OCI-LY1 (cell line): ENCODE results near the gene GIGYF1.

Source experiments
- H2AFZ ChIP-seq: fragments of 200-600 bp; sonication (generic), shearing (Covaris generic); 2 replicates; pipeline ENCODE4 v1.6.0; 2014; ENCODE audit warnings: antibody characterized with exemption, mild to moderate bottlenecking, low read length
- H3F3A ChIP-seq: fragments of 200-600 bp; sonication (generic), shearing (Covaris generic); 2 replicates; pipeline ENCODE4 v1.6.0; 2014; ENCODE audit warnings: mild to moderate bottlenecking, antibody characterized with exemption, low read length, moderate library complexity; ENCODE audit not compliant: insufficient read depth
- H3K27ac ChIP-seq: fragments of 200-600 bp; sonication (generic); 2 replicates; pipeline ENCODE4 v1.5.1; 2014; ENCODE audit warnings: low read length, mixed run types, mild to moderate bottlenecking, low read depth; ENCODE audit not compliant: poor library complexity, severe bottlenecking
- H3K27me3 ChIP-seq: fragments of 200-600 bp; sonication (generic); 2 replicates; pipeline ENCODE4 v1.6.0; 2014; ENCODE audit warnings: antibody characterized with exemption, mild to moderate bottlenecking, low read length, moderate library complexity; ENCODE audit not compliant: insufficient read depth
- H3K36me3 ChIP-seq: fragments of 200-600 bp; sonication (generic); 2 replicates; pipeline ENCODE4 v1.6.1; 2014; ENCODE audit warnings: mild to moderate bottlenecking, antibody characterized with exemption, low read length, moderate library complexity, mixed read lengths; ENCODE audit not compliant: insufficient read depth
- H3K4me1 ChIP-seq: fragments of 200-600 bp; sonication (generic); 2 replicates; pipeline ENCODE4 v1.5.1; 2014; ENCODE audit warnings: mild to moderate bottlenecking, low read length, moderate library complexity; ENCODE audit not compliant: insufficient read depth, severe bottlenecking
- H3K4me2 ChIP-seq: fragments of 200-600 bp; sonication (generic), shearing (Covaris generic); 2 replicates; pipeline ENCODE4 v1.6.1; 2014; ENCODE audit warnings: low read length
- H3K4me3 ChIP-seq: fragments of 200-600 bp; sonication (generic); 2 replicates; pipeline ENCODE4 v1.5.1; 2014; ENCODE audit warnings: low read length, low read depth, mild to moderate bottlenecking, mixed read lengths; ENCODE audit not compliant: poor library complexity, severe bottlenecking
- H3K79me2 ChIP-seq: fragments of 200-600 bp; shearing (Covaris generic); 2 replicates; pipeline ENCODE4 v1.6.1; 2016; ENCODE audit warnings: mixed run types, low read length, mixed read lengths; ENCODE audit not compliant: insufficient read depth
- H3K9ac ChIP-seq: fragments of 200-600 bp; sonication (generic), shearing (Covaris generic); 2 replicates; pipeline ENCODE4 v1.6.1; 2014; ENCODE audit warnings: mild to moderate bottlenecking, low read length, mixed read lengths
- H3K9me2 ChIP-seq: fragments of 200-600 bp; sonication (generic), shearing (Covaris generic); 2 replicates; pipeline ENCODE4 v1.6.1; 2014; ENCODE audit warnings: low read depth, mild to moderate bottlenecking, low read length, mixed read lengths
- H3K9me3 ChIP-seq: fragments of 200-600 bp; shearing (Covaris generic); 2 replicates; pipeline ENCODE4 v1.6.1; 2014; ENCODE audit warnings: low read length, mixed read lengths
- H4K20me1 ChIP-seq: fragments of 200-600 bp; sonication (generic), shearing (Covaris generic); 2 replicates; pipeline ENCODE4 v1.6.0; 2016; ENCODE audit warnings: mild to moderate bottlenecking, low read length; ENCODE audit not compliant: insufficient read depth
- EZH2 ChIP-seq: fragments of 200-600 bp; sonication (generic), shearing (Covaris generic); IDR thresholded peaks from 2 replicates; pipeline ENCODE4 v1.8.0; 2017; ENCODE audit warnings: borderline replicate concordance, mixed run types, mild to moderate bottlenecking, antibody characterized with exemption, low read length, moderate library complexity, mixed read lengths
- TF ChIP-seq, protein P1 (sequence below): fragments of 200-600 bp; sonication (generic), shearing (Covaris generic); IDR thresholded peaks from 2 replicates; pipeline ENCODE4 v1.5.1; 2017; ENCODE audit warnings: mild to moderate bottlenecking, antibody characterized with exemption, low read length, moderate library complexity, mixed read lengths

Gene GIGYF1

DNA sequence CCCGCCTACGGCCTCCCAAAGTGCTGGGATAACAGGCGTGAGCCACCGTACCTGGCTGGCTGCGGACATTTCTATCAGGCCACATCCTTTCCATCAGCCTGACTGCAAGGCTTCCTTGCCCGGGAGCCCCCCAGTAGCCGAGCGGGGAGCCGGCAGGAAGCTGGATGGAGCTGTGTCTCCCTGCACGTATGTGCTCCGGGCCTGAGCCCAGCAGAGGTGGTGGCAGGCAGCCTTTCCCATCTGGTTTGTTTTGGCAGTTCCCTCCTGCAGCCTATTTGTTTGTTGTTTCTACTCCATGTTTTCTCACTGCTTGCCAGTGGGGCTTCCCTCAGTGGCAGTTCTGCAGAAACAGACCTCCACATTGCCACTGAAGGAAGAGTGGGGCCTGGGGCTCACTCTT lies 17.3 kb upstream of the GIGYF1 start:
- no peak overlapping the region for H3K4me3 ChIP-seq
- no peak overlapping the region for H3K9ac ChIP-seq
- peaks cover 5% of the 10 kb centered on the region; the same call in 1 of the 2 replicates for H3K79me2 ChIP-seq
- no peaks in the 10 kb centered on the region; the same call in 1 of the 2 replicates for H3K27me3 ChIP-seq
- TF ChIP-seq EZH2 = no peak
- TF ChIP-seq, protein P1, sequence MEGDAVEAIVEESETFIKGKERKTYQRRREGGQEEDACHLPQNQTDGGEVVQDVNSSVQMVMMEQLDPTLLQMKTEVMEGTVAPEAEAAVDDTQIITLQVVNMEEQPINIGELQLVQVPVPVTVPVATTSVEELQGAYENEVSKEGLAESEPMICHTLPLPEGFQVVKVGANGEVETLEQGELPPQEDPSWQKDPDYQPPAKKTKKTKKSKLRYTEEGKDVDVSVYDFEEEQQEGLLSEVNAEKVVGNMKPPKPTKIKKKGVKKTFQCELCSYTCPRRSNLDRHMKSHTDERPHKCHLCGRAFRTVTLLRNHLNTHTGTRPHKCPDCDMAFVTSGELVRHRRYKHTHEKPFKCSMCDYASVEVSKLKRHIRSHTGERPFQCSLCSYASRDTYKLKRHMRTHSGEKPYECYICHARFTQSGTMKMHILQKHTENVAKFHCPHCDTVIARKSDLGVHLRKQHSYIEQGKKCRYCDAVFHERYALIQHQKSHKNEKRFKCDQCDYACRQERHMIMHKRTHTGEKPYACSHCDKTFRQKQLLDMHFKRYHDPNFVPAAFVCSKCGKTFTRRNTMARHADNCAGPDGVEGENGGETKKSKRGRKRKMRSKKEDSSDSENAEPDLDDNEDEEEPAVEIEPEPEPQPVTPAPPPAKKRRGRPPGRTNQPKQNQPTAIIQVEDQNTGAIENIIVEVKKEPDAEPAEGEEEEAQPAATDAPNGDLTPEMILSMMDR = no peak
- H3K36me3 ChIP-seq = peaks cover 23% of the 10 kb centered on the region
- no peak overlapping the region for H3K4me2 ChIP-seq
- peaks cover 11% of the 10 kb centered on the region for H3K4me1 ChIP-seq
- H3K9me3 ChIP-seq = no peaks in the 10 kb centered on the region
- H2AFZ ChIP-seq = no peak overlapping the region
- no peaks in the 10 kb centered on the region for H3F3A ChIP-seq
- H3K27ac ChIP-seq = no peak overlapping the region
- H4K20me1 ChIP-seq = no peaks in the 10 kb centered on the region
- H3K9me2 ChIP-seq = no peaks in the 10 kb centered on the region

DNA sequence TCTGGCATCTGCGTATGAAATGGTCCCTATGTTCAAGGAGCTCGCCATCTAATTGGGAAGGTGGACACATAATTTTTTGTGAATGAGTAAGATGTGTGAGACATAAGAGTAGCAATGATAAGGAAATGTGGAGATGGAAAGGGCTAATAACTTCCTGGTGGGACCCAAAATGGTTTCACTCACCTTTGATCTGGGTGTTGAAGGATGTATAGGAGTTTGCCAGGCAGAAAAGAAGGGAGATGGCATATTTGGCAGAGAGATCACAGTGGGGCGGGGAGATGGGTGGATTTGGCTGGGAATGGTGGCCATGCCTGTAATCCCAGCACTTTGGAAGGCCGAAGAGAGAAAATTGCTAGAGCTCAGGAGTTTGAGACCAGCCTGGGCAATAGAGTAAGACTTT lies 16.4 kb upstream of the GIGYF1 start:
- no peaks in the 10 kb centered on the region for H3K9me2 ChIP-seq
- H3K9ac ChIP-seq = no peak overlapping the region
- H2AFZ ChIP-seq = no peak overlapping the region
- H3K4me1 ChIP-seq = peaks cover 11% of the 10 kb centered on the region
- H3K4me2 ChIP-seq = no peak overlapping the region
- H3K79me2 ChIP-seq = peaks cover 8% of the 10 kb centered on the region; the same call in 1 of the 2 replicates
- H3K27me3 ChIP-seq = no peaks in the 10 kb centered on the region; the same call in 1 of the 2 replicates
- peaks cover 23% of the 10 kb centered on the region for H3K36me3 ChIP-seq
- H4K20me1 ChIP-seq = no peaks in the 10 kb centered on the region
- H3K4me3 ChIP-seq = no peak overlapping the region
- no peak overlapping the region for H3K27ac ChIP-seq
- H3K9me3 ChIP-seq = no peaks in the 10 kb centered on the region
- no peaks in the 10 kb centered on the region for H3F3A ChIP-seq
- TF ChIP-seq EZH2 = no peak
- TF ChIP-seq, protein P1 = no peak

DNA sequence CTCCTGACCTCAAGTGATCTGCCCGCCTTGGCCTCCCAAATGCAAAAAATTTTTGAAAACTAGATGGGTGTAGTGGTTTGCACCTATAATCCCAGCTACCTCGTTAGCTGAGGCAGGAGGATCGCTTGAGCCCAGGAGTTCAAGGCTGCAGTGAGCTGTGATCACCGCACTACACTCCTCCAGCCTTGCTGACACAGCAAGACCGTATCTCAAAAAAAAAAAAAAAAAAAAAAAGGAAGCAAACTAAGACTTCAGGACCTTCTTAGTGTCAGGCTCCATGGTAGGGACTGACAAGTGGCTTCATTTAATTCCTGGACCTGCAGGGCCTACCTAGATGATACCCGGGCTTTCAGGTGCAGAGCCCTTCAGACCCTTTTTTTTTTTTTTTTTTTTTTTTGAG lies 14.3 kb upstream of the GIGYF1 start:
- Histone ChIP-seq H4K20me1 (no peaks in the 10 kb centered on the region), H3K36me3 (peaks cover 23% of the 10 kb centered on the region), H2AFZ (no peak overlapping the region), H3K9ac (no peak overlapping the region), H3K79me2 (peaks cover 8% of the 10 kb centered on the region; the same call in 1 of the 2 replicates), H3K4me1 (peaks cover 16% of the 10 kb centered on the region), H3F3A (no peaks in the 10 kb centered on the region), H3K27me3 (no peaks in the 10 kb centered on the region), H3K9me3 (no peaks in the 10 kb centered on the region), H3K4me3 (no peak overlapping the region), H3K27ac (no peak overlapping the region), H3K9me2 (no peaks in the 10 kb centered on the region), H3K4me2 (no peak overlapping the region)
- no peak for TF ChIP-seq EZH2
- TF ChIP-seq, protein P1 = no peak
